GM18519 (cell line): ENCODE results near the gene GYS1.
"Not testable (repeated sequence)": the region's sequence is repeated elsewhere in the genome, so short reads cannot be mapped to it uniquely, and the experiment has no call there.

Experiments used
- ATAC-seq: cut with Tn5 transposase; IDR thresholded peaks from one replicate; pipeline ENCODE4 v1.9.1; 2021; ENCODE audit warnings: mild to moderate bottlenecking, moderate library complexity; ENCODE audit not compliant: unreplicated experiment, low FRiP score

Gene GYS1

GRCh38 chr19:49018388-49019241 lies 25.5 kb upstream of the GYS1 start:
- not testable (repeated sequence) for ATAC-seq

GRCh38 chr19:49017666-49018351 lies 24.7 kb upstream of the GYS1 start:
- ATAC-seq = no peak

GRCh38 chr19:49017041-49017665 lies 24.0 kb upstream of the GYS1 start, which contains the start of gene LHB:
LHB (minus strand) TSS chr19:49017091; CDS start chr19:49017081, 10 bp downstream.
- no peak for ATAC-seq

- no peak for ATAC-seq
These were observed 23.1 kb upstream of the GYS1 start for GRCh38 chr19:49016067-49016839.

GRCh38 chr19:49014870-49015255 lies 21.8 kb upstream of the GYS1 start:
- no peak for ATAC-seq

- no peak for ATAC-seq
These were observed 21.2 kb upstream of the GYS1 start for GRCh38 chr19:49014123-49014869.

GRCh38 chr19:49011194-49011593 lies 18.1 kb upstream of the GYS1 start:
- no peak for ATAC-seq

GRCh38 chr19:49010453-49010852 lies 17.3 kb upstream of the GYS1 start:
- no peak for ATAC-seq

- no peak for ATAC-seq
These were observed 16.7 kb upstream of the GYS1 start for GRCh38 chr19:49009828-49010227.

GRCh38 chr19:49006905-49007304 lies 13.8 kb upstream of the GYS1 start:
- no peak for ATAC-seq

- ATAC-seq = no peak
These were observed 12.0 kb upstream of the GYS1 start for GRCh38 chr19:49004964-49005614.

GRCh38 chr19:49004133-49004532 lies 11.0 kb upstream of the GYS1 start:
- ATAC-seq = no peak

- no peak for ATAC-seq
These were observed 6.6 kb upstream of the GYS1 start for GRCh38 chr19:48999481-49000325.

- ATAC-seq = no peak
These were observed 4.9 kb upstream of the GYS1 start for GRCh38 chr19:48997972-48998371.

- ATAC-seq = no peak
These were observed 902 bp upstream of the GYS1 start for GRCh38 chr19:48994035-48994386.

GRCh38 chr19:48992581-48993174 lies 431 bp downstream of the GYS1 start:
- ATAC-seq = no peak

GRCh38 chr19:48991873-48992580 lies 1.1 kb downstream of the GYS1 start:
- ATAC-seq = no peak
